HG03025 (cell line): ENCODE measurements around the gene SLC15A3.

Experiments used
- ATAC-seq: cut with Tn5 transposase; IDR thresholded peaks from one replicate; pipeline ENCODE4 v1.9.1; 2021; ENCODE audit warnings: mild to moderate bottlenecking, moderate library complexity; ENCODE audit not compliant: unreplicated experiment, low FRiP score

The SLC15A3 gene

DNA sequence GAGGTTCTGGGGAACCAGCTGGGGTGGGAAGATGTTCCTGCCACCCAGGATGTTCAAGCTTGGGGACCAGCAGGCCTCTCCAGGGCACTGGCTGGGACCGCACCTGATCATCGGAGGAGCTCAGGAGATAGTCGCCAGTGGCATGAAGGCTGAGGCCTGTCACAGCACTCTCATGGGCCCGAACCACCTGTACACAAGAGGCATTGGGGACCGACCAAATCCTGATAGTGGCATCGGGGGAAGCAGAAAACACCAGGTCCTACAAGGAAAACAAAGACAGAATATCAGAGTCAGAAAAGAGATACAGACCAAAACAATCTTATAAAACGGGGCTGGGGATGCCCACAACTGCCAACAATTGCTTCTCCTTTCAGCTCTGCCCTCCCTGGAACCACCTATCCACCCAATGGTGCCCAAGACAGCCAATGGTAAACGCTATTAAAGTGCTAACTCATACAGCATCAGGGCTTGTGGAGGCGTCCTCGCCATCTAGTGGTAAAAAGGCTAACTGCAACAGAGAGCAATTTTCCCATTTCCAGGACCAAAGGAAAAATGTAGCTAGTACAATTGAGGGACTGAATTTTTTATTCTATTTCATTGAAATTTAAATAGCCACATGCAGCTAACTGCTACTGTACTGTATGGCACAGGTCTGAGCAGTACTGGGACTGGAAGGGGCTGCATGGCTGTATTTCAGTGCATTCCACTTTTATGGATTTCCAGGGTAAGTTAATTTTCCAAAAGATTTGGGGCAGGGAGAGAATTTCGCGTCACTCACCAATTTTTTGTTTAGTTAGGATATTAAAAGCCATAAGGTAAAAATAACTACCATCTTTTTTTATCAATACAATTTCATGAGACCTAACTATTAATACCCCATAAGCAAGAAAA is 52.7 kb downstream of the SLC15A3 start:
- ATAC-seq: no peak

DNA sequence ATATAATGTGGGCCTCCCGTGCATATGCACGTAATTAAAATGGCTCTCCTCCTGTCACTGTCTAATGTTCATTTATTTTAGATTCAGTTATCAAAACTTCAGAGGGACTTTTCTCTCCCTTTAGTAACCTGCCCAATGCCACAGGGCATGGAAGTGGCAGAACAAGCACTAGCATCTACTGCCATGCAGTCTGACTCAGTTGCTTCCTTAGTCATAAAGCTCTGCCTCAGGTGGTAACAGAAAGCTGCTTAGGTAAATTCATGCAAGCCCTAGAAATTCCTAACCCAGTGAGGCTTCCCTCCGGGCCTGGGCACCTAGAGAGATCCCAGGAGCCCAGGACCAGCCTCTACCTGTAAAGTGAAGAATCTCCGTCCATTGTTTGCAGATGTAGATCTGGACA is 54.5 kb downstream of the SLC15A3 start:
- ATAC-seq: no peak

DNA sequence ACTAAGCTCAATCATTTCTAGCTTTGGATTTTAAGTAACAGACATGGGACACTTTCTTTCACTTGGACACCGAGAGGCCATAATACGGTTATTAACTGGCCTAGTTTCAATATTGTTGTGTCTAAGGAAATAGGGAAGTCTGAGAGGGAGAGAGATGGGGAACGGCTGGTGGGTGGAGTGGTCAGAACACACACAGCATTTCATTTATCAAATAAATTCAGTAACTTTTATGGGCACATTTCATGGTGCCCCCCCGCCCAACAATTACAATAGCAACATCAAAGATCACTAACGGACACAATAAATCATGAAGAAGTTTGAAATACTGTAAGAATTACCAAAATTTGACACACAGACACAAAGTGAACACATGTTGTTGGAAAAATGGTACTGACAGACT is 56.3 kb downstream of the SLC15A3 start:
- no peak for ATAC-seq

DNA sequence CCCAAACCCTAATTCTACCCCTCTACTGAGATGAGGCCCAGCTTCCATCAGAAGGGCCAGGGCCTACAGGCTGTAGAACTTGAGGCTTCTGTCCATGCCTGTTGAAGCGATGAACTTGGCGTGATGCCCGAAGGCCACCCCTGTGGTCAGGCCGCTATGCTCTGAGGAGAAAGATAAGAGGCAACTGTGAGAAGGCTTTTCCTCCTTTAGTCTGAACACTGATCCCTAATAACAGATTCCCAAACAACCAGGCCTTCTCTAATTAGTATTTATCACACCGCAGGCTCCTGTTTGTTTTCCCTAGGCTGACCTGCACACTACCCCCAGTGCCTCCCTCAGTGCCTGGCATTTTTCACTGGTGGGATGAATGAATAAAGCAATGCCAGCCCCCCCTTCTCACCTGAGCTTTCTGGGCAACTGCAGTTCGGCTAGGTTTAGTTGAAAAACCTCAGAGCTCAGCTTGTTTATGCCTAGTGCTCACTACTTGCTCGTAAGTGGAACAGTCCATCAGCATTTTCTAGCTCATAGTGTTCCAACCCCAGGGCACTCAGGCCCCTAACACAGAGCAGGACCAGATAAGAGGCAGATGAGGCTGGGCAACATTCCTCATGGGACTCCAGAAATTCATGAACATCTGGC is 60.8 kb downstream of the SLC15A3 start:
- ATAC-seq: no peak

DNA sequence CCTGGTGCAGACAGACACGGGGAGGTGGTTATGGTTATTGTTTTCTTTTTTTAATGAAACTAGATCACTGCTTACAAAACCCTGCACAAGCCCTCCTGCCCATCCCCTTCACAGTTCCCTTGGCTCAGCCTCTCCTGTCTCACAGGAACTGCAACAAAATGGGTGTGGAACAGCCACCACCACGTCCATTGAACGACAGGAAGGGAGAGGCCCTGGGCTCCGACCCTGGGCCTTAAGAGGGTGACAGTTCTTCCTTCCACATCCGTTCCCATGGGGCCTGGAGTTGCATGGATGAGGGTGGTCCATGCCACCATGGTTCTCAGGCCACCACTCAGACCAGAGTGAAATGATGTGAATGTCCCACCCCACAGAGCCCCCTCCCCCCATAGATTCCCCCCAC is 61.3 kb downstream of the SLC15A3 start:
- no peak for ATAC-seq

DNA sequence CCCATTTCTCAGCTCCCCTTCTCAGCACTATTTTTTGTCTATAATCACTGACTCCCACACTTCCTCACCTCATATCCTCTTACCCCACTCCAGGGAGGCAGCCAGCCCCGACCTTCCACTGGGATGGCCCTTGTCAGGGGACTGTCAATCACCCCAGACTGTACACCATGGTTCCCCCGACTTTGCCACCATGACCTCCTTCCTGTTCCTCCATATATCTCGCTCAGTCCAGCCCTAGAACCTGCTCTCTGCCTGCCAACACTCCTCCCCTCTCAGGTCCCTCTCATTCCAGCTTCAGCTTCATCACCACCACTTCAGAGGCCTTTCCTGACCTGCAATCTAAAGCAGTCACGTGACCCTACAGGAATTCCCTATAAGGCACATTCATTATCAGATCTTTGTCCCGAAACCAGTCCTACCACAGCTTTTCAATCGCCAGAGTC is 62.1 kb downstream of the SLC15A3 start:
- no peak for ATAC-seq

DNA sequence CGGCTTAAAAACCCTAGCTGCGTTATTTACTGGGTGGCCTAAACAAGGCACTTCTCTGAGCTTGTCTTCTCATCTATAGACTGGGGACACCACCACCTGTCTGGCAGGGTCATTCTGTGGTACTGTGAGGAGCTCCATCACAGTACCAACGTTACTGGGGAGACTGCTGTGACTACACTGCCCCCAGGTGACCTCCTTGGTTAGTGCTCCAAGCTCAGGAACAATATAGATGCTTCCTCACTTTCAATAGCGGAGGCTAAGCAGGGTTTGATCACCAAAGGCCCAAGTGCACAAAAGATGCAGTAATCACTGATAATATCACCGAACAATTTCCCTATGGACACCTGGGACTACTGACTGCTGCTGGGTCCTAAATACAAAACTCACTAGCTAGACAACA is 64.4 kb downstream of the SLC15A3 start:
- no peak for ATAC-seq
